Measurements from ENCODE around the gene PEX16.

PEX16 gene

DNA sequence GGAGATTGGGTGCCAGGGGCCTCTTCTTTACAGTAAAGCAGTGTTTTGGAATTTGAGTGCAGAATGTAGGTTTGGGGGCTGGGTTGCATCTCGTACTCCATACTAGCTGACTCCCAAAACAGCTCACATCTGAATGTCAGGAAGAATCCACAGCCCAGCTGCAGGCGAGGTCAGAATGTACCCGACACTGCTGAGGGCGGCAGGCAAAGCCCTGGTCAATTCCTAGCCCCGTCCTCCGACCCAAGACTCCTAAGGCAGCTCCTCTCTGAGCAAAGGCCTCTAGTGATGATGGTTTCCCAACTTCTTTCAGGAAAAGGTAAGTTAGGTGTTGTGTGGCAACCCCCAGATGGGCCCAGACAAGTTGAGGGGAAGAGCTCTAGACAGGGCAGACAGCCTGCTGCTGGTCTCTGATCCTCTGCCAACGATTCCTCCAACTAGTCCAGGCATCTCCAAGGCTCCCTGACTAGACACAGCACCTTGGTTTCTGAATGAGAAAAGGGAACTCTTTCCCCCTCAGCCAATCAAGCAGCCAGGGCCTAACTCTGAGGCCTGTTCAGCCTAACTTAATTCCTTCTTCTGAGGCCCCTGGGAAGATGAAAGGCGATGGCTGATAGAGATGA, 13.4 kb upstream of the PEX16 start:
- DNase-seq, result peak in 1 of 4 experiments; percentile 2

DNA sequence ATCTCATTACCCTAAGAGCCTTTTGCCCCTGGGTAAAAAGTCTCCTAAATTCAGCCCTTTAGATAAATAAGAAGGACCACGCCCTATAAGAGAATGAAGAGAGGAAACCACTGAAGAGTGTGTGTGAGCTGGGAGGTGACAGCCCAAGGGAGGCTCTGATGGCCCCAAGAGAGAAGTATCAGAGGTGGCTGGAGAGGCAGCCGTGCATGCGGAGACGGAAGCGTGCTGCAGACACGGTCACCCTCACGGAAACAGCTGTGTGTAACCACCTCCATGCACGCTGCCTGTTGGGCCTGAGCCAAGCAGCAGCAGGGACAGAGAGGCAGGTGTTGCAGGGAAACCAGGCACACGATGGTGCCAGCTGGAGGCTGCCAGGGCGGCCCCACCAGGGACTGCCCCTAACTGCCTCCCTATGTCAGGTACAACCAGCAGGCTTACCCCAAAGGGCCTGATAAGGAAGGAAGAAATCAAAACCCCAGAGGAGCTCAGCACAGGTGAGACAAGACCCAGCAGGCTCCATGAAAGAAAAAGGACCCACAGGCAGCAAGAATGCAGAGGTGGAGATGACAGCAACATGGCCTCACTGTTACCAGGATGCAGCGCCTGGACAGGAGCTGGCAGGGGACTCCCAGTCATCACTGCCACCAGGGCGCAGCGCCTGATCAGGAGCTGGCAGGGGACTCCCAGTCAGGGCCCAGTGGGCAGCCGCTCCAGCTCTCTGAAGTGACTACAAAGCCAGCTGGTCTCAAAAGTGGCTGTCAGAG, 12.5 kb upstream of the PEX16 start:
- peak in 1 of 4 experiments; percentile 26 for DNase-seq

DNA sequence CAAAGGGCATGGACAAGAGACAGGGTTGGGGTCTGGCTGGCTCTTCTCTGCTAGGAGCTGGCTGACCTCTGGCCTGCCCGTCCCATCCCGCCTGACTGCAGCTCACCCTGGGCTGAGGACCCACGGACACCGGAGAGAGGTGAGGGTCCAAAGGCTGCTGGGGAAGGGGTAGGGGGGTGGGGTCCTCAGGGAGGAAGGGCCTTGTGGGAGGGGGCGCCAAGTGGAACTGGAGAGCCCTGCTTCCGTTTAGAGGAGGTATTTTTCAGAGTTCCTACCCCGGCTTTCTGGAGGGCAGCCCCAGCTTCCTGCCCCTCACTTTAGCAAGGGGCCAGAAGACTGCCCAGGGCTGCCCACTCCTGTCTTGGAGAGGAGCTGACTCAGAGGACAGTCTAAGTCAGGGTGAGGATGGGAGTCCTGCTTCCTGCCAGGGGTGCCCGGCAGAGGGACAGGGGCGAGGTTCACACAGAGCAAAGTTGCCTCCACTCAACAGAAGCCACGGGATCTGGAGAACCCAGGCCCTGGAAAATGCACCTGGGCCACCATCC, 11.9 kb upstream of the PEX16 start:
- DNase-seq, result peak in 1 of 4 experiments; percentile 5

- DNase-seq, result no peak
Observed at GRCh38 chr11:45928535-45929215, 11.0 kb upstream of the PEX16 start.

DNA sequence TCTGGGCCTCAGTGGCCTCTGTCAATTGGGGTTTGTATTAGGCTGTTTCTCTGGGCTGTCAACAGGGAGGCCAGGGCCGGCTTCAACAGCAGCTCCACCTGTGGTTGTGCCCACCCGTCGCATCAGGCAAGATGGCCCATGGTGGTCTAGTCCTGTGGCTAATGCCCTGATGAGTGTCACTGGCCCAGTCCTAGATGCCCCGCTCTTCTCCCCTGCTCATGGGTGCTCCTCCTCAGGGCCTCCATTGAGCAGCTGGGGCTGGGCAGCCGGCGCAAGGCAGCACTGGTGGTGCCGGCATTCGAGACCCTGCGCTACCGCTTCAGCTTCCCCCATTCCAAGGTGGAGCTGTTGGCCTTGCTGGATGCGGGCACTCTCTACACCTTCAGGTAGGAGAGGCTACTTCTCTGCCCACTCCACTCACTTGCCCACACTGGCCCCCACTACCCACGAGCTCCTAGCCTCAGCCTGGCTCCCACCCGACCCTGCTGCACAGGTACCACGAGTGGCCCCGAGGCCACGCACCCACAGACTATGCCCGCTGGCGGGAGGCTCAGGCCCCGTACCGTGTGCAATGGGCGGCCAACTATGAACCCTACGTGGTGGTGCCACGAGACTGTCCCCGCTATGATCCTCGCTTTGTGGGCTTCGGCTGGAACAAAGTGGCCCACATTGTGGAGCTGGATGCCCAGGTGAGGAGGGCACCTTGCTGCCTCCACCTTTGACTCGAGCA, 10.2 kb upstream of the PEX16 start:
- DNase-seq, result no peak

DNA sequence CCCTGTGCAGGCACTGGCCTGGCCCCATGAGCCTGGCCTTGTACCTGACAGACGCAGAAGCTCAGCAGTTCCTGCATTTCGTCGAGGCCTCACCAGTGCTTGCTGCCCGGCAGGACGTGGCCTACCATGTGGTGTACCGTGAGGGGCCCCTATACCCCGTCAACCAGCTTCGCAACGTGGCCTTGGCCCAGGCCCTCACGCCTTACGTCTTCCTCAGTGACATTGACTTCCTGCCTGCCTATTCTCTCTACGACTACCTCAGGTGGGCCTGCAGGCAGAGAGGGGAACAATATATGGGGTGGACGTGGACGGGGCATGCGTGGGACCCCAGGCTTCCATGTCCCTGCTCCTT, 9.6 kb upstream of the PEX16 start:
- no peak for DNase-seq

DNA sequence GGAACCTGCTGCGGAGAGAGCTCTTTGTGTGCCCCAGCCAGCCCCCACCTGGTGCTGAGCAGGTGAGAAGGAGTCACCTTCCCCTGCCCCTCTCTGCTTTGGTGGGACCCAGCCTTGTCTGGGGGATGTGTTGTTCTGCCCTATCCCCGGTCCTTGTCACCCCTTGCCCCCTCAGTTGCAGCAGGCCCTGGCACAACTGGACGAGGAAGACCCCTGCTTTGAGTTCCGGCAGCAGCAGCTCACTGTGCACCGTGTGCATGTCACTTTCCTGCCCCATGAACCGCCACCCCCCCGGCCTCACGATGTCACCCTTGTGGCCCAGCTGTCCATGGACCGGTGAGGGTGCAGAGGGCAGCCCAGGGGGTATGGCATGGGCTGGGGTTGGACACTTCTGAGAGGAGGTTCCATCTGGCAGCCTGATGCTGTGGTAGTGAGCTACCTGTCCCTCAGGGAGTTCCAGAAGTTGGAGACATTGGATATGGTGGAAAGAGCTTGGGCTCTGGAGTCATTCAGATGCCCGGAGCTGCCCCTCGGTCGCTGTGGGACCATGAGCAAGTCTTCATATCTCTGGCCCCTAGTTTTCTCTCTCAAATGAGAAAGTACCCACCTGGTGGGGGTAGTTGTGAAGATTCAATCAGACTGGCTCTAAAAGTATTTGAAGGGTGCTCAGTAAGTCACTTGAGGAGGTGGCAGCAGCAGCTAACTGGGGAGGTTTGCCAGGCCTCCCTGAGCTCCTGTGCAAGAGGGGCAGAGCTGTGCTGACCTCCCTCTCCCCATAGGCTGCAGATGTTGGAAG, 9.1 kb upstream of the PEX16 start:
- no peak for DNase-seq

DNA sequence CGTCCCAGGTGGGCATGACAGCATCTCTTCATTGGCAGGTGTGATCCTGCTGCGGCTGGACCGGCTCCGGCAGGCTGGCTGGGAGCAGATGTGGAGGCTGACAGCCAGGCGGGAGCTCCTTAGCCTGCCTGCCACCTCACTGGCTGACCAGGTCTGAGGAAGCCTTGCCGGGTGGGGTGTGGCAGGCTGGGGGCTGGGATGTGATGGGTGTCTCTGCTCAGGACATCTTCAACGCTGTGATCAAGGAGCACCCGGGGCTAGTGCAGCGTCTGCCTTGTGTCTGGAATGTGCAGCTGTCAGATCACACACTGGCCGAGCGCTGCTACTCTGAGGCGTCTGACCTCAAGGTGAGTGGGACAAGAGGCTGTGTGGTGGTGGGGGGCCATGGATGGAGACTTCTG, 8.3 kb upstream of the PEX16 start:
- DNase-seq, result no peak

- no peak for DNase-seq
Observed at GRCh38 chr11:45925550-45925949, 7.9 kb upstream of the PEX16 start.

GRCh38 chr11:45924927-45925326, 7.2 kb upstream of the PEX16 start:
- DNase-seq, result no peak

DNA sequence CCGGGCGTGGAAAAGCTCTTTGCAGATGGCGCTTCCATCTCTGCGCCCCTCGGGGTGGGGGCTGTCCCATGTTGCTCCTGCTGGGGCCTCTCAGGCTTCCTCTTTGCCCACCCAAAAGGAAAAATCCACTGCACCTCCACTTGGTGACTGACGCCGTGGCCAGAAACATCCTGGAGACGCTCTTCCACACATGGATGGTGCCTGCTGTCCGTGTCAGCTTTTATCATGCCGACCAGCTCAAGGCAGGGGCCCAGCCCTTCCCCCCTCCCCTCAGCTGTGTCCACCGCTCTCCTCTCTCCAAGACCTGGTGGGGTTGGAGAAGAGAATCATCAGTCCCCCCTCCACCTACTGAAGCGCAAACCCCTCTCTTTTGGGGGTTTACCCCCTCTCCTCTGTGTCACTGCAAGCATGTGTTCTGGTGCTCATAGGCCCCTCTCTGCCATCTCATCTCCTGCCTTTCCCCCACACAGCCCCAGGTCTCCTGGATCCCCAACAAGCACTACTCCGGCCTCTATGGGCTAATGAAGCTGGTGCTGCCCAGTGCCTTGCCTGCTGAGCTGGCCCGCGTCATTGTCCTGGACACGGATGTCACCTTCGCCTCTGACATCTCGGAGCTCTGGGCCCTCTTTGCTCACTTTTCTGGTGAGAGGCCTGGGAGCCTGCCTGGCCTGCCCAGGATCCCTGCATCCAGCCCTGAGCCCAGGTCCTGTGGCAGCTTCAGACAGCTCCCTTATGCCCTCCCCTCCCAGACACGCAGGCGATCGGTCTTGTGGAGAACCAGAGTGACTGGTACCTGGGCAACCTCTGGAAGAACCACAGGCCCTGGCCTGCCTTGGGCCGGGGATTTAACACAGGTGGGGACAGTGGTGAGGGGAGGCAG, 6.6 kb upstream of the PEX16 start:
- no peak for DNase-seq

DNA sequence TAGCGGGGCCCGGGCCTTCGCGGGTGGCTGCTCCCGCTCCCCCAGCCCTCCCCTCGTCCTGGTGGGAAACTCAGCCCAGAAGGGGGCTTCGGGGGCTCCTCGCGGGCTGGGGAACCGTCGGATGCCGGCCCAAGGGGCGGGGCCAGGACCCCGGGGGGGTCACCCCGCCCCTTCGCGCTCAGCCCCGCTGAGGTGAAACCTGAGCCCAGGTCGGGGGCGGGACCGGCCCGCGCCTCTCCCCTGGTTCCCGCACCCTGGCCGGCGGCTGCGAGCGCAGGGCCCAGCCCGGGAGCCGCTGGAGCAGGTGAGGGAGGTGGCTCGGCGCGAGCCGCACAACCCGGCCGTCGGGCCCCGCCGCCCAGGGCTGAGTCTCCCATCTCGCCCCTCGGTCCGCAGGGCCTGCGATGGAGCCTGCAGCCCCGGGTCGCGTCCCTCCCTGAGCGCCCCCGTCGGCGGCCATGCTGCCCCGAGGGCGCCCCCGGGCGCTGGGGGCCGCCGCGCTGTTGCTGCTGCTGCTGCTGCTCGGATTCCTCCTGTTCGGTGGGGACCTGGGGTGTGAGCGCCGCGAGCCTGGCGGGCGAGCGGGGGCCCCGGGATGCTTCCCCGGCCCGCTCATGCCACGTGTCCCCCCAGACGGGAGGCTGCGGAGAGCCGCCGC, 4.9 kb upstream of the PEX16 start, which contains the start of gene LARGE2:
LARGE2 (plus strand) TSS at position 232 of the 658 bp plus-strand sequence; CDS start at position 459, 227 bp downstream.
- DNase-seq, result no peak

- no peak for DNase-seq
Observed at GRCh38 chr11:45921561-45922424, 4.1 kb upstream of the PEX16 start.

GRCh38 chr11:45920531-45921477, 3.1 kb upstream of the PEX16 start:
- DNase-seq, result no peak

DNA sequence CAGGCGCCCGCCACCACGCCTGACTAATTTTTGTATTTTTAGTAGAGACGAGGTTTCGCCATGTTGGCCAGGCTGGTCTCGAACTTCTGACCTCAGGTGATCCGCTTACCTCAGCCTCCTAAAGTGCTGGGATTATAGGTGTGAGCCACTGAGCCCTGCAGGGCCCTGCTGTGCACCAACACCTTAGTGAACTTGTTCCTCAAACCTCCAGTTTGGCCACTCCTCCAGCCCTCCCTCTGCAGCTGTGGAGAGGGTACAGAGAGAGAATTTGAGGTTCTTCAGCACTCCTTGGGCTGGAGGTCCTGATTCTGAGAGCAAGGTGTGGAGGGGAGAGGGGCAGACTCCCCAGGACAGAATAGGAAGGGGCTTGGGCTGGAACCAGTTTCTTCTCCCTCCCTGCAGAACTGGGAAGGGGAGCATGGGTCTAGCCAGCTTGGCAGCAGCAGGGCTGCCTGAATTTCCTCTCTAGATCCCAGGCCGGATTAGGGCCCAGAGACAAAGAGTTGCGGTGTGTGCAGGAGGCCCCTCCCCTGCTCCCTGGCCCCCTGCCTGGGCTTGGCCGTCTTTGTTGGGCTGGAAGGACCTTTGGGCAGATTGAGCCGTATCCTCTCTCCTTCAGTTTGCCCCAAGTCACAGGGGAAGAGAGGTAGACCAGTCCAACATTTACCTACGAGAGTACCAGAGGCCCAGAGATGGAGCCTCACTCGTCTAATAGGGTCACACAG, 2.3 kb upstream of the PEX16 start:
- no peak for DNase-seq

DNA sequence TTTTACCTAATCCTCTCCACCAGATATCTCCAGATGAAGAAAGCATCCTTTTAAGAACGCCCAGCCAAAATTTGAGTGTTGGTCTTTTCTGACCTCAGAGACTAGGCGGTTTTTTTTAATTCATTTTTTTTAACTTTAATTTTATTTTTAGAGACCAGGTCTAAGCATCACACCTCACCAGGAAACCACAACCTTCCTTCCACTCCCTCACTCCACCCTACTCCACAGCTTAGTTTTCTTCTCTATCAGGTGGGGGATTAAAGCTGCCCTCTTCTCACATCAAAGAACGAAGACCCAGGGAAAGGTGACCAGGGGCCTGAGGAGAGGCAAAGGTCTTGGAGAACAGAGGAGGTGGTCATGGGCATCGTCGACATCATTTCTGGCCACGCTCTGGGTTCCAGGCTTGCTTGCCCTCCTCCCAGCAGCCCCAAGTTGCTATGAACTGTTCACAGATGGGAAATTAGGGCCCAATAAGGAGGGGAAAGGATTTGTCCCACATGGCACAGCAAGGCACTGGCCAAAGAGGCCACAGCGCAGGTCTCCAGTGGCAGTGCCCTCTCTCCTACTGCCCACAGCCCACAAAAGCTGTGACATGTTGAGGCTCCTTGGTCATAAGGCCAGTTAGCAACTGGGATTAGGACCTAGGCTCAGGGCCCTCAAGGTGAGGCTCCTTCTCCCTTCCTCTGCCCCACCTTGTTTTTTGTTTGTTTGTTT, 1.4 kb upstream of the PEX16 start:
- no peak for DNase-seq

Measured in suppressor macrophage (primary cell).